Tibial artery (tissue), 4 donors: ENCODE results near the gene NSMF.
"Not testable (repeated sequence)": the region's sequence is repeated elsewhere in the genome, so short reads cannot be mapped to it uniquely, and the experiment has no call there.

ENCODE experiments used
- DNase-seq, 2 donors: peaks; one replicate each; pipeline ENCODE4 v3.0.0-alpha.2; 2019
- H3K27ac ChIP-seq, 2 donors: fragments of 200-600 bp; sonication (generic) in 1 of 2; 1 replicate in 1 of 2; 2 replicates in 1 of 2; pipeline ENCODE4 v1.5.1; 2018 to 2019; ENCODE audit warnings: mild to moderate bottlenecking in 1 of 2
- H3K27me3 ChIP-seq, 2 donors: fragments of 200-600 bp; sonication (generic) in 1 of 2; one replicate each; pipeline versions ENCODE4 v1.5.1 to v1.6.0; 2016 to 2019
- H3K36me3 ChIP-seq, 3 donors: fragments of 200-600 bp; sonication (generic) in 2 of 3; one replicate each; pipeline ENCODE4 v1.5.1; 2016 to 2019; ENCODE audit warnings: mild to moderate bottlenecking in 2 of 3
- H3K4me1 ChIP-seq, 4 donors: fragments of 200-600 bp; sonication (generic) in 2 of 4; 1 replicate in 3 of 4; 2 replicates in 1 of 4; pipeline ENCODE4 v1.5.1; 2016 to 2019
- H3K4me3 ChIP-seq, 2 donors: fragments of 200-600 bp; sonication (generic) in 1 of 2; 1 replicate in 1 of 2; 2 replicates in 1 of 2; pipeline ENCODE4 v1.5.1; 2018 to 2019; ENCODE audit warnings: mild to moderate bottlenecking in 2 of 2
- H3K9me3 ChIP-seq, 3 donors: fragments of 200-600 bp; sonication (generic) in 1 of 3; one replicate each; pipeline ENCODE4 v1.5.1; 2016 to 2019
- CTCF ChIP-seq, 2 experiments: fragments of 200-600 bp in 1 of 2; fragments of 450-650 bp in 1 of 2; IDR thresholded peaks; one replicate each; pipeline ENCODE4 v1.5.1; 2017 to 2019; ENCODE audit warnings: antibody characterized with exemption in 2 of 2, mild to moderate bottlenecking in 1 of 2, moderate library complexity in 1 of 2
- intact Hi-C: fragments of 100-400 bp; cut with DNase I; formaldehyde crosslinking; loops from one replicate; pipeline ENCODE4 v1.15.0; 2023; ENCODE audit warnings: low total_unique reads

NSMF gene

GRCh38 chr9:137452006-137452760 lies 7.0 kb downstream of the NSMF start:
- H3K36me3 ChIP-seq: peaks cover 30 to 52% (median 47%) of the 10 kb centered on the region in 3 donors
- H3K4me1 ChIP-seq: peaks cover 0 to 37% (median 34%) of the 10 kb centered on the region in 4 donors
- no peak overlapping the region for H3K27ac ChIP-seq
- no peak overlapping the region for H3K4me3 ChIP-seq
- no peak for TF ChIP-seq CTCF (IDR thresholded peaks at IDR 0.05)
- no peaks in the 10 kb centered on the region for H3K27me3 ChIP-seq
- peak in 1 of 2 donors; percentile 65 for DNase-seq
- H3K9me3 ChIP-seq: no peaks in the 10 kb centered on the region
- intact Hi-C loops: no loop called here

- Histone ChIP-seq H3K36me3 (peaks cover 30 to 52% (median 45%) of the 10 kb centered on the region in 3 donors), H3K4me1 (peaks cover 0 to 30% (median 26%) of the 10 kb centered on the region in 4 donors)
- H3K27ac ChIP-seq, H3K9me3 ChIP-seq, H3K27me3 ChIP-seq, H3K4me3 ChIP-seq, intact Hi-C loops: not testable (repeated sequence)
- DNase-seq: peak in 1 of 2 donors; percentile 46
These were observed 7.7 kb downstream of the NSMF start for GRCh38 chr9:137451264-137452005.

- intact Hi-C loops, H3K4me3 ChIP-seq, H3K27me3 ChIP-seq, H3K27ac ChIP-seq, H3K9me3 ChIP-seq: not testable (repeated sequence)
- Histone ChIP-seq H3K4me1 (peaks cover 0 to 25% (median 19%) of the 10 kb centered on the region in 4 donors), H3K36me3 (peaks cover 26 to 46% (median 39%) of the 10 kb centered on the region in 3 donors)
- peak in 1 of 2 donors; percentile 24 for DNase-seq
These were observed 8.5 kb downstream of the NSMF start for GRCh38 chr9:137450539-137451222.

- Histone ChIP-seq H3K27ac (no peak overlapping the region), H3K4me1 (peaks cover 0 to 23% (median 17%) of the 10 kb centered on the region in 4 donors), H3K9me3 (no peaks in the 10 kb centered on the region), H3K27me3 (peaks cover 0 to 5% of the 10 kb centered on the region in 2 donors), H3K36me3 (peaks cover 25 to 39% (median 33%) of the 10 kb centered on the region in 3 donors), H3K4me3 (no peak overlapping the region)
- DNase-seq: no peak
- intact Hi-C loops: no loop called here
- TF ChIP-seq CTCF (IDR thresholded peaks at IDR 0.05): no peak
These were observed 9.1 kb downstream of the NSMF start for GRCh38 chr9:137449931-137450538.

GRCh38 chr9:137449081-137449844 lies 9.9 kb downstream of the NSMF start:
- no peak overlapping the region for H3K27ac ChIP-seq
- peaks cover 0 to 15% (median 9%) of the 10 kb centered on the region in 4 donors for H3K4me1 ChIP-seq
- peaks cover 0 to 11% of the 10 kb centered on the region in 2 donors for H3K27me3 ChIP-seq
- H3K36me3 ChIP-seq: peaks cover 25 to 34% (median 30%) of the 10 kb centered on the region in 3 donors
- TF ChIP-seq CTCF (IDR thresholded peaks at IDR 0.05): no peak
- no peak for DNase-seq
- H3K9me3 ChIP-seq: no peaks in the 10 kb centered on the region
- intact Hi-C loops: no loop called here
- no peak overlapping the region for H3K4me3 ChIP-seq

GRCh38 chr9:137448602-137448962 lies 10.6 kb downstream of the NSMF start:
- no peak for TF ChIP-seq CTCF (IDR thresholded peaks at IDR 0.05)
- Histone ChIP-seq H3K4me1 (peaks cover 0 to 13% (median 6%) of the 10 kb centered on the region in 4 donors), H3K9me3 (no peaks in the 10 kb centered on the region), H3K36me3 (peaks cover 25 to 34% (median 30%) of the 10 kb centered on the region in 3 donors), H3K27me3 (peaks cover 0 to 18% of the 10 kb centered on the region in 2 donors), H3K27ac (no peak overlapping the region), H3K4me3 (no peak overlapping the region)
- DNase-seq: no peak
- intact Hi-C loops: no loop called here
